ENCODE results near the gene AUTS2.

Gene AUTS2

GRCh38 chr7:69602522-69602921, 4.2 kb downstream of the AUTS2 start:
- no peak for TF ChIP-seq CTCF (IDR thresholded peaks at IDR 0.05; ENCODE audit: unreplicated experiment in 3 of 3)
- Mint-ChIP-seq H3K4me3 (no peak overlapping the region), H3K4me1 (peaks cover 8% of the 10 kb centered on the region), H3K36me3 (ENCODE audit: low read depth) (no peaks in the 10 kb centered on the region), H3K27me3 (ENCODE audit: low read depth) (no peaks in the 10 kb centered on the region), H3K27ac (no peak overlapping the region), H3K9me3 (no peaks in the 10 kb centered on the region)

- Mint-ChIP-seq H3K36me3 (ENCODE audit: low read depth) (no peaks in the 10 kb centered on the region), H3K27ac (no peak overlapping the region), H3K9me3 (no peaks in the 10 kb centered on the region), H3K4me1 (peaks cover 9% of the 10 kb centered on the region), H3K27me3 (ENCODE audit: low read depth) (no peaks in the 10 kb centered on the region), H3K4me3 (no peak overlapping the region)
- no peak for TF ChIP-seq CTCF (IDR thresholded peaks at IDR 0.05; ENCODE audit: unreplicated experiment in 3 of 3)
Observed at GRCh38 chr7:69603351-69603750, 5.1 kb downstream of the AUTS2 start.

- Mint-ChIP-seq H3K36me3 (ENCODE audit: low read depth) (no peaks in the 10 kb centered on the region), H3K4me1 (peaks cover 15% of the 10 kb centered on the region), H3K4me3 (no peak overlapping the region), H3K27ac (no peak overlapping the region), H3K9me3 (no peaks in the 10 kb centered on the region), H3K27me3 (ENCODE audit: low read depth) (peaks cover 4% of the 10 kb centered on the region)
- no peak for TF ChIP-seq CTCF (IDR thresholded peaks at IDR 0.05; ENCODE audit: unreplicated experiment in 3 of 3)
Observed at GRCh38 chr7:69603937-69604494, 5.7 kb downstream of the AUTS2 start.

GRCh38 chr7:69605070-69605469, 6.8 kb downstream of the AUTS2 start:
- Mint-ChIP-seq H3K4me3 (no peak overlapping the region), H3K9me3 (no peaks in the 10 kb centered on the region), H3K36me3 (ENCODE audit: low read depth) (no peaks in the 10 kb centered on the region), H3K27ac (no peak overlapping the region), H3K4me1 (peaks cover 22% of the 10 kb centered on the region), H3K27me3 (ENCODE audit: low read depth) (peaks cover 4% of the 10 kb centered on the region)
- TF ChIP-seq CTCF (IDR thresholded peaks at IDR 0.05; ENCODE audit: unreplicated experiment in 3 of 3), result no peak

- Mint-ChIP-seq H3K27ac (no peak overlapping the region), H3K36me3 (ENCODE audit: low read depth) (no peaks in the 10 kb centered on the region), H3K9me3 (no peaks in the 10 kb centered on the region), H3K4me3 (no peak overlapping the region), H3K27me3 (ENCODE audit: low read depth) (peaks cover 4% of the 10 kb centered on the region), H3K4me1 (peaks cover 26% of the 10 kb centered on the region)
- TF ChIP-seq CTCF (IDR thresholded peaks at IDR 0.05; ENCODE audit: unreplicated experiment in 3 of 3), result no peak
Observed at GRCh38 chr7:69605546-69605945, 7.3 kb downstream of the AUTS2 start.

GRCh38 chr7:69608049-69608448, 9.8 kb downstream of the AUTS2 start:
- H3K9me3 Mint-ChIP-seq, result no peaks in the 10 kb centered on the region
- no peak overlapping the region for H3K4me3 Mint-ChIP-seq
- no peaks in the 10 kb centered on the region for H3K36me3 Mint-ChIP-seq (ENCODE audit: low read depth)
- no peak for TF ChIP-seq CTCF (IDR thresholded peaks at IDR 0.05; ENCODE audit: unreplicated experiment in 3 of 3)
- H3K4me1 Mint-ChIP-seq, result peaks cover 40% of the 10 kb centered on the region
- no peak overlapping the region for H3K27ac Mint-ChIP-seq
- peaks cover 4% of the 10 kb centered on the region for H3K27me3 Mint-ChIP-seq (ENCODE audit: low read depth)
